Fibroblast of skin of abdomen (primary cell): ENCODE results near the gene CRHR1.

ENCODE experiments used
- DNase-seq: peaks from one replicate; pipeline ENCODE4 v3.0.0-alpha.2; 2013

The CRHR1 gene

DNA sequence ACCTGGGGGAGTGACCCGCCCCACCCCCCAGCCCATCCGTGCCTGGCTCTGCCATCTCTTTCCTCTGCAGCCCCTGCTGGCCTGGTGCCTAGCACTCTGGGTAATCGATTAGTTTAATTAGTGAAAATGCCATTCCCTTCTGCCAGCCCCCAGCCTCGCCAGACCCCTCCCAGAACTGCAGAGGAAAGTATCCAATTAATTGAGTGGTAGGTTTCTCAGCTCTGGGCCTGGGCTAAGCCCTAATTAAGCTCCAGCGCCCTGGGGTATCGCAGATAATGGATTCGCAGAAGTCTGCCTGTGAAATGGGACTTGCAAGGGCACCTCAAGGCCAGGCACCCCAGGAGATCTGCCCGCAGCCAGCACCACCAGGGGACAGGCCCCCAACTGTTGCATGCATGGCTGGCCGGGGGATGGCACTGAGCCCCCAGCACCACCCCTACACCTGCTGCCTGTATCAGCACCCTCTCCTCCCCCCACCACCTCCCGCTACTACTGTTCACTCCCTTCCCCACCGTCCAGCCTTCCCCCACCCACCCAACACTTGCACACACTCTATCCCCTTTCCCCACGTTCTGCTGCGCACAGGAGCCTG is 40.9 kb downstream of the CRHR1 start:
- DNase-seq = no peak

DNA sequence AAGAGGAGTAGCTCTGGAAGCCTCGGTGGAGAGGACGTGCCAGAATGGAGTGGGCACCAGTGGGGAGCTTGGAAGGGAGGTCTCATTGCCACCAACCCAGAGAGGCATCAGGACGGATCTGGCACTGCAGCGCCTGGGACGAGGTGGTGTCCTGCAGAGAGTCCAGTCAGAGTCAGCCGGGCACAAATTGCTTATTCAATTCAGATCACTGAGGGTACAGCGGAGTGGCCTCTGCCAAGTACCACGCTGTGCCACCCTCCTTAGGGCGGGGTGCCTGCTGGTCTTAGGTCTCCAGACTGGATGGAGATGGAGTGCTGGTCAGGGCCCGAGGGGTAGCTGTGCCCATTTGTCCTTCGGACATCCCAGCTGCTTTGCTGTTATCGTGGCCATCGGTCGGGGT is 41.7 kb downstream of the CRHR1 start:
- no peak for DNase-seq

DNA sequence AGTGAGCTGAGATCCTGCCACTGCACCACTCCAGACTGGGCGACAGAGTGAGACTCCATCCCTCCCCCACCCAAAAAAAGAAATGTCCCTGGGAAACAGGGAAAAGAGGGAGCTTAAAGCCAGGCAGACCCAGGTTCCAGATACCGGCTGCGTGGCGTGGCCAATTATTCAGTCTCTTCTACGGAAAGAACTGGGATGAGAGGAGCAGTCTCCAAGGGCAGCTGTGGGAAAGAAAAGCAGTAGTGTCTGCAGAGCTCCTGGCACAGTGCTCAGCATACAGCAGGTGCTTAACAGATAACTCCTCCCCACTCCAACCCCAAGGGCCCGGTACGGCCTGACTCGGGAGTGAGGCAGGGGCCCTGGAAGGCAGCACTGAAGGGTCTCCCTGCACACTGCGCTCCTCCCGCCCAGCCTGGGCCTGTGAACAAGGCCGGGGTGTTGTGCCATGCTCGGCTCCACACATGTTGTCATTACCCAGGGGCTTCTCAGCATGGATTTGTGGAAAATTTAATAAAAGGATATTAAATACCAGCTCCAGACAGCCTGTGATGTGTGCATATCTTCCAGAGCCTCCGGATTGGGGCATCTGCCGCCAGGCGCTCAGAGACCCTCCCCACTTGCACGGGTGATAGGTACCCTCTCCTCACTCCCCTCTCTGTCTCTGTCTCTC is 42.9 kb downstream of the CRHR1 start:
- DNase-seq = no peak

DNA sequence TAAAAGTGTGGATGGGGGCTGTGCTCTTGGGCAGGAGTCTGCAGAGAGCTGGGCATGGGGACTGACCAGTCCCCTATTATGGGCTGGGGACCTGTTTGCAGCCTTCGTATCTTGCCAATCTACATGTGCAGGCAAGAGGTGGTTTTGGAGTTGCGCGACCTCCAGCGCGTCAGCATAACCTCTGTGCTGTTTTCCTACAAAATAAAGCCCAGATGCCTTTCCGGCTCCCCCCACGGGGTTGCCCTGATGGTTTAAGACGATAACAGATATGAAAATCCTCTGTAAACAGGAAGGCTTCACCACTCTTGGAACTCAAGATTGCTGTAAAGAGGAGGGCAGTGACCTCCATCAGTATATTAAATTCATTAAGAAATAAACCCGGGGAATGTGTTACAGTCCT is 44.1 kb downstream of the CRHR1 start:
- no peak for DNase-seq

DNA sequence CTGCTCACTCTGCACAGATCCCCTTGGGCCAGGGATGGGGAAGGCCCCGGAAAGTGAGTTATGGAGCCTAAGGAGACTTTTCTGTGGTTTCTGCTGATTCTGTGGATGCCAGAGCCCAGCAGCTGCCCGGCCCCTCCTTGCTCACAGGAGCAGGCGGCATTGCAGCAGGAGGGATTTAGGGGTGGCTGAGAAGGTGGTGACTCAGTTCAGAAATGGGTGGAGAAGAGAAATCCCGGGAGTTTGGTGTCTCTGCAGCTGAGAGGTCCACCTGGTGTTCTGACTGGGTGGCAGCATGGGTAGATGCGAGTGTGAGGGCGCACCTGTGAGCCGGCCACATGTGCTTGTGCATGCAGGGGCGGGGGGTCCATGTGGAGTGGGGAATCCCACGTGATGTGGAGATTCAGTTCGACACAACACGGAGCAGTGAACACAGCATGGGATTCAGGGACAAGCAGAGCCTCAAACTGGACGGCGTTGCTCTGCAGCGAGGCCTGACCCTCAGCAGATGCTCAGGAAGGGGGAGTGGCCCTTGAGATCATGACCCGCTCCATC is 44.5 kb downstream of the CRHR1 start:
- DNase-seq = no peak

DNA sequence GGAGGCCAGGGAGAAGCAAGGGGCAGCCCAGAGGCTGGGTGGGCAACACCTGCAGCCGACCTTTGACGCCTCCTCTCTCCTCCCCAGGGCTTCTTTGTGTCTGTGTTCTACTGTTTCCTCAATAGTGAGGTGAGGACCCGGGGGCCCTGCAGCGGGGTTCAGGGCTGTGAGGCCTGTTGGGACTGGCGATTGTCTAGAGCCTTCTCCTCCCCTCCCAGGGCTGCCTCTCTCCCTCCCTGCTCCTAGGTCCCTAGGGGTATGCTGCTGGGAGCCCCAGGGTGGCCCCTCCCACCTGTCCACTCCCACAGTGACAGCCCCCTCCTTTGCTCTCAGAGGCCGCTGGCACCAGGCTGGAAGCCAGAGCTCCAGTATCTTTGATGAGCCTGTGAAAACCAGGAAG is 49.8 kb downstream of the CRHR1 start:
- no peak for DNase-seq

DNA sequence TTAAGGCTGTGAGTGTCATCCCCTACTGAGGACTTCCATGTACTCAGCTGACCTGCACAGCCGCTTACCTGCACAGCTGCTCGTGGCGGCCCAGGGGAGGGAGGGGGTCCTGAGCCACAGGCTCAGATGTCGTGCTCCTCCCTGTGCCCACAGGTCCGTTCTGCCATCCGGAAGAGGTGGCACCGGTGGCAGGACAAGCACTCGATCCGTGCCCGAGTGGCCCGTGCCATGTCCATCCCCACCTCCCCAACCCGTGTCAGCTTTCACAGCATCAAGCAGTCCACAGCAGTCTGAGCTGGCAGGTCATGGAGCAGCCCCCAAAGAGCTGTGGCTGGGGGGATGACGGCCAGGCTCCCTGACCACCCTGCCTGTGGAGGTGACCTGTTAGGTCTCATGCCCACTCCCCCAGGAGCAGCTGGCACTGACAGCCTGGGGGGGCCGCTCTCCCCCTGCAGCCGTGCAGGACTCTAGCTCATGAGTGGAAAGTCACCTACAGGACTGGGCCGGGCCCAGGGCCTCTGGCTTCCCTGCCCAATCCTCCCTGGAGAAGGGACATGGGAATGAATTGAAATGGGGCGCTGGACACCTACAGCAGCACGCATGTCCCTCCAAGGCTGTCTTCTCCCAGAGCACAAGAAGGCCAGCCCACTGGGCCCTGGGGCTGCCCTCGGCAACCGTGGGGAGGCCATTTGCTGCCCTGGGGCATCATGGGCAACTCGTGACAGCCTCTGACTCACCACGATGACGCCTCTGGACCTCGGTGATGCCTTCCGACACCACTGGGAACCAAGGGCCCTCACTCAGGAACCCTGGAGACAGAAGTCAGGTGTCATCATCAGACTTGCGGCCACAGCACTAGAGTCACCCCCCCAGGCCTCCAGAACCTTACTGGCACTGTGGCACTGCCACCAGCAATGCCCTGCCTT is 50.6 kb downstream of the CRHR1 start:
- no peak for DNase-seq

DNA sequence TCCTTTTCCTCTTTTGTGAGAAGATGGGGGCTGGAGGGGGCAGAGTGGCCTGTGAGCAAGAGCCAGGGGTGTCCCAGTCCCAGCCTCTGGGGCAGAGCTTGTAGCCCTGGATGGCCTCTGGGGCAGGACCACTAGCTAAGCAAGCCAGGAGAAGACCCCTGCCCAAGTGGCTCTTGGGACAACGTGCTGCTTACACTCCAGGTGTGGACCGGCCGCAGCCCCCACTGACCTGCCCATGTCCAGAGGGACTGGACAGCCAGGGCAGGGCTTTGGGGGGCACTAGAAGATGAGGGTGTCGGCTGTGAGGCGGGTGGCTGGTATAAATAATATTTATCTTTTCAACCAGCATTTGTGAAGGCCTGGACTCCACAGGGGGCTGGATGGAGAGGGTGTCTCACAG is 51.4 kb downstream of the CRHR1 start:
- DNase-seq = no peak

DNA sequence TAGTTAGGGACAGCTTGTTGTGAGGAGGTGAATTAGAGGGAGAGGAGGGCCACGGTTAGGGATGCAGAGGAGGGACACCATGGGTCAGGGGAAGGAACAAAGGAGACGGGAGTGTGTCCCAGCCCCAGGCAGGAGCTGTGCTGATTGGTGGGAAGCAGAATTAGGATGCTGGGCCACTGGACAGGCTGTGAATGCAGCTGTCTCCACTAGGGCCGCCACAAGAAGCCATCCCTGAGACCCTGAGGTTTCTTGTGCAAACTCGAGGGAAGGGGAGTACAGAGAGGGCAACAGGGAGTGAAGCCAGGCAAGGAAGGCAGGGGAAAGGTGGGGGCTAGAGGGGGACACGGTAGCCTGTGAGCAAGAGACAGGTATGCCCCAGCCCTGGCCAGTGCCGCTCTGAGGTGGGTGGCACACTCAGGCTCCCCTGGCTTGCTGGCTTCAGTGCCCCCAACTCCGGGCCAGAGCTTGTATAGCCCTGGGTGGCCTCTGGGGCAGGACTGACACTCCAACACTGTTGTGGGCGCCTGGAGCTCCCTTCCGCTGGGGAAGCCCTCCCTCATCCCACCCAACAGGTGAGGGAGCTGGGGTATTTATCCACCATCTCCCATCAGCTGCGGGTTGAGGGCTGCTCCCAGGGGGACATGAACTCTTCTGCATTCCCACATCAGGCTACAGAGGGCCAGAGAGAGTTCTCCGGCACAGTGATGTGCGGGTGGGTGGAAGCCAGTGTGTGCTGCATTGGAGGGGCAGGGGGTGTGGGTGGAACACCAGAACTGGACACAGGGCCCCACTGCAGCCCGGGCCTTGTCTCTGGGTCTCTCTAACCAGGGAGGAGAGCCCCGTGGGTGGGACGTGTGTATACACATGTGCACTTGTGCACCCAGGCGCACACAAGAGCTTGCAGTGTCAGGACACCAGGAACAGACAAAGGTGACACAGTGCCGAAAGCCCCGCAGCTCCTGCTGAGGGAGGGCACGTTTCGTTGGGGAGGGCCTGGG is 52.2 kb downstream of the CRHR1 start:
- DNase-seq = no peak

DNA sequence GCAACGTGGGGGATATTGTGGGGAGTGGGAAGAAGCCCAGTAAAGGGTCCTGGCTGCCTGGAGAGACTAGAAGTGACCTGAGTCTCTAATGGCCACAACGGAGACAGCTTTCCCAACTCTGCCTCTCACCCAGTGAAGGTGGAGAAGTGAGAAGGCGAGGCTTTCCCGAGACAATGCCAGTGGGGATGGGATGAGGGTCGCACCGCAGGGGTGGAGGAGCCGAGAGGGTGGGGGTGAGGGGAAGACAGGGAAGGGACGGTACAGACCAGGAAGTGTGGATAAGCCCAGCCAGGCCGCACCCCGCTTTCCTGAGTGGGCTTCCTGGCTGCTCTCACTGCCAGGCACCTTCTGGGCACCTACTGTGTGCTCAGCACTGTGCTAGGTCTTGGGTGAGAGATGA is 53.1 kb downstream of the CRHR1 start:
- no peak for DNase-seq

DNA sequence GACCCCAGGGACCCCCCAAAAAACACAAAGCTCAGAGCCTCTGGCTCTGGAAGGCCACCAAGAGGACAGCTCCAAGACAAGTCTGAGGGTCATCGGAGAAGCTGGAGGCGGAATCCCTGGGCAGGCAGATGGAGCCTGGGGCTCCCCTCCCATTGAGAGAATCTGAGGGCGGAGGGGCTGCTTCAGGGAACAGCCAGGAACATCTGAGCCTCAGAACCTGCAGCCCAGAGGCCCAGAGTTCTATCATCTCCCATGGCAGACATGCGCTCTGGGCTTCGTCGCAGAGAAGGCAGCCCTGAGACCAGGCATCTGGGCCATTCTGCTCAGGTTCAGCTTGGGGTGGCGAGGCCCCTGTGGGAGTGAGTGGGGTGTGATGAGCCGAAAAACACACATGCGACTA is 53.5 kb downstream of the CRHR1 start:
- DNase-seq = no peak

DNA sequence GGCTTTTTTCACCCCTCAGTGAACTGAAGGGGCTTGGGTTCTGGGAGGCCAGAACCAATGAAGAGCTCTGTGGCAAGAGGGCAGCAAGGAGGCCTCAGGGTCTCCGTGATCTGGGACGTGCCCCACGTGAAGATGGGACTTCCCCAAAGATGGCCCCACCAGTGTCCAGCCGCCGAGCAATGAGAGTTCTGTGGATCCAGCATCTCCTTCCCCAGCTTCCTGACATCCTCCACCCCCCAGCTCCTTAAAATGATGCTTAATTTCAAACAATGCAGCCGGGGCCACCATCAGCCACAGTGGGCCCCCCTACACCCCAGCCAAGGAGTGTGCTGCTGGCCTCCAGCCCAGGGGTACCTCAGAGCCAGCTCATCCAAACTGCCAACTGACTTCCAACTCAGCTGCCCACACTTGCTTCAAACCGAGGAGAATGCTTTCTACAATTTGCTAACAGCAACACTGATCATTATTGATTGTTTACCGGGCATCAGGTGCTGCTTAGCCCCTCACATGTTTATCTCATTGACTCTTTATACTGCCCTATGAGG is 54.7 kb downstream of the CRHR1 start:
- DNase-seq = no peak

DNA sequence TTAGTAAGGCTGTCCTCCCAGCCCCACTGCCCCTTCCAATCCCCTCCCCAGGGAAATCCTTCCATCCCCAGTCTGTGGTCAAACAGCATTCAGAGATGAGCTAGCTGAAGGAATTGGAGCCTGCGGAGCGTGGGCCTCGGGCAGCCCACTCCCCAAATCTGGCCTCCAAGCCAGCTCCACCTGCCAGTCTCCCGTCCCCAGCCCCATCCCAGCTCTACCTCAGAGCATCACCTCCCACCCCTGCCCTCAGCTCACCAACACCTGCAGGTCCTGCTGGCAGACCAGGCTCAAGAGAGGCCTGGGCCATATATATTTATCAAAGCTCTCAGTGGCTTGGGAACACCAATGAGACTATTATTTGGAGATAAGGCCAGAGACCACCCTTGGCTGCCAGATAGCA is 55.3 kb downstream of the CRHR1 start:
- DNase-seq = no peak

DNA sequence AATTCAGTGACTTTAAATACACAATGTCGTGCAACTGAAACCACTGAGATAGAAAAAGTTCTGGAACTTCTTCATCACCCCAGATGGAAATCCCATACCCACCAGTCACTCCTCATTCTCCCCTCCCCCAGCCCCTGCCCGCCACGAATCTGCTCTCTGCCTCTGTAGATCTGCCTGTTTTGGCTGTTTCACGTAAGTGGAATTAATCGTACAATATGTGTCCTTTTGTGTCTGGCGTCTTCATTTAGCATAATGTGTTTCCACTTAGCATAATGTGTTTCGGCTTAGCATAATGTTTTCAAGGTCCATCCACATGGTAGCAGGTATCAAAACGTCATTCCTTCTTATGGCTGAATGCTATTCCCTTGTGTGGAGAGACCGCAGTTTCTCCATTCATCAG is 57.1 kb downstream of the CRHR1 start:
- peak; percentile 10 for DNase-seq

DNA sequence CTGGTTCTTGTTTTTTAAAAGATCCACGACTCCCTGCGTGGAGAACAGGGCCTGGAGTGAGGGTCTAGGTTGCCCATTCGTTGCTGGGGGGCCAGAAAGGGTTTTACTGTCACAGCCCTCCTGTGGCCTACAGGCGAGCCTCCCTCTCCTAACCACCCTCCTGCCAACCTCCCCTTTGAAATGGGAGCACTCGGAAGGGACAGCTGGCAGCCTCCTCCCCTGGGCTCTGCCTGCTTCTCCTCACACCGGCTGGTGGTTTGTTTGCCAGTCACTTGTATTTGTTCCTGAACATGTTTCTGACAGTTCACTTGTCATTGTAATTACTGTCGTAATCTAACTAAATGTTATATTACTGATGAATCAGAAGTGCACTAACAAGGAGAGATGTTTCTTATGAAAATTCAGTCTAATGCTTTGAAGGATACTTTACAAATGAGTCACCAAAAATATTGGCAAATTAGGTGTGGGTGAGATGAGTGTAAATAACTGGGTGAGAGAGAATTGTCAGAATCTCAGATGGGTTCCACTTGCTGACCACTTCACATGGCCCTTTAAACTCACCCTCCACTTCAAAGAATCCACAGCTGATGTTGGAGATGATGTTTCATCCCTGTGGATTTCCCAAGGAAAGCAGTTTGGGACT is 57.9 kb downstream of the CRHR1 start:
- DNase-seq = no peak

DNA sequence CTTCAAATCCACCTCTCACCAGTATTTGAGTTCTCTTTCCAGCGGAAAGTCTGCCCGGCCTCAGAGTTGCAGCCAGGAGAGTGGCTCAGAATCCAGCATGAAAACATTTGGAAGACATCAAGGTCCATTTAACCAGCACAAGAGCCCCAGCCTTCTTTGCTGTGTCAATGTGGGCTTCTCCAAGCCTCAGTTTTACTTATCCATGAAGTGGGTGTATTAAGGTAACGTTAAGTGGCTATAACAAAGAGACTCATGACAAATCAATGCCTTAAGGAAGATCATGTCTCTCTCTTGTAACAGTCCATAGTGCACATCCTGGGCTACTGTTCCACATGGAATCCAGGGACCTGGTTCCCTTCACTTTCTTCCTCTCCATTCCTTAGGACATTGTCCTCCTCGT is 59.6 kb downstream of the CRHR1 start:
- no peak for DNase-seq

DNA sequence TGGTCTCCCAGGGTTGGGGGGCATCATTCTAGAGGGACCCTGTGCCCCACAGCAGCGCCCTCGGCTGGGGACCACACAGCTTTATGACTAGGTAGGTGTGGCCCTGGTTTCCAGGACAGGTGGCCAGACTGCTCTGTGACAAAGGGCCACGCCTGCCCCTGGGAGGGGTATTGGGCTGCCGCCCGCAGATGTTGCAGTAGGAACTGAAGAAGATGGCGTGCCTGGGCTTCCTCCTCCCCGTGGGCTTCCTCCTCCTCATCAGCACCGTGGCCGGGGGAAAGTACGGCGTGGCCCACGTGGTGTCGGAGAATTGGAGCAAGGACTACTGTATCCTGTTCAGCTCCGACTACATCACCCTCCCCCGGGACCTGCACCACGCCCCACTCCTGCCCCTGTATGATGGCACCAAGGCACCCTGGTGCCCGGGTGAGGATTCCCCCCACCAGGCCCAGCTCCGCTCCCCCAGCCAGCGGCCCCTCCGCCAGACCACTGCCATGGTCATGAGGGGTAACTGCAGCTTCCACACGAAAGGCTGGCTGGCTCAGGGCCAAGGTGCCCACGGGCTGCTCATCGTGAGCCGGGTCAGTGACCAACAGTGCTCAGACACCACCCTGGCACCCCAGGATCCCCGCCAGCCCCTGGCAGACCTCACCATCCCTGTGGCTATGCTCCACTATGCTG is 60.7 kb downstream of the CRHR1 start, which contains the start of gene SPPL2C:
SPPL2C (plus strand) TSS at position 187 of the 681 bp plus-strand sequence; CDS start at position 213, 26 bp downstream.
- DNase-seq = no peak

DNA sequence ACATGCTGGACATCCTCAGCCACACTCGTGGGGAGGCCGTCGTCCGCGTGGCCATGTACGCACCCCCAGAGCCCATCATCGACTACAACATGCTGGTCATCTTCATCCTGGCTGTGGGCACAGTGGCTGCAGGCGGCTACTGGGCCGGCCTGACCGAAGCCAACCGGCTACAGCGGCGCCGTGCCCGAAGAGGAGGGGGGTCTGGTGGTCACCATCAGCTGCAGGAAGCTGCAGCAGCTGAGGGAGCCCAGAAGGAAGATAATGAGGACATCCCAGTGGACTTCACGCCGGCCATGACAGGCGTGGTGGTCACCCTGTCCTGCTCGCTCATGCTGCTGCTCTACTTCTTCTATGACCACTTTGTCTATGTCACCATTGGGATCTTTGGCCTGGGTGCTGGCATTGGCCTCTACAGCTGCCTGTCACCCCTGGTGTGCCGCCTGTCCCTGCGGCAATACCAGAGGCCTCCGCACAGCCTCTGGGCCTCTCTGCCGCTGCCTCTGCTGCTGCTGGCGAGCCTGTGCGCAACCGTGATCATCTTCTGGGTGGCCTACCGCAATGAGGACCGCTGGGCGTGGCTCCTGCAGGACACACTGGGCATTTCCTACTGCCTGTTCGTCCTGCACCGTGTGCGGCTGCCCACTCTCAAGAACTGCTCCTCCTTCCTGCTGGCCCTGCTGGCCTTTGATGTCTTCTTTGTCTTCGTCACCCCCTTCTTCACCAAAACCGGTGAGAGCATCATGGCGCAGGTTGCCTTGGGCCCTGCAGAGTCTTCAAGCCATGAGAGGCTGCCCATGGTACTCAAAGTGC is 61.5 kb downstream of the CRHR1 start:
- DNase-seq = no peak

DNA sequence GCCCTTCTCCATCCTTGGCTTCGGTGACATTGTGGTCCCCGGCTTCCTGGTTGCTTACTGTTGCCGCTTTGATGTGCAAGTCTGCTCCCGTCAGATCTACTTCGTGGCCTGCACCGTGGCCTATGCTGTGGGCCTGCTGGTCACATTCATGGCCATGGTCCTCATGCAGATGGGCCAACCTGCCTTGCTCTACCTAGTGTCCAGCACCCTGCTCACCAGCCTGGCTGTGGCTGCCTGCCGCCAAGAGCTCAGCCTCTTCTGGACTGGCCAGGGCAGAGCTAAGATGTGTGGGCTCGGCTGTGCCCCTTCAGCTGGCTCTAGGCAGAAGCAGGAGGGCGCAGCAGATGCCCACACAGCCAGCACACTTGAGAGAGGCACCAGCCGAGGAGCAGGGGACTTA is 62.1 kb downstream of the CRHR1 start:
- no peak for DNase-seq

DNA sequence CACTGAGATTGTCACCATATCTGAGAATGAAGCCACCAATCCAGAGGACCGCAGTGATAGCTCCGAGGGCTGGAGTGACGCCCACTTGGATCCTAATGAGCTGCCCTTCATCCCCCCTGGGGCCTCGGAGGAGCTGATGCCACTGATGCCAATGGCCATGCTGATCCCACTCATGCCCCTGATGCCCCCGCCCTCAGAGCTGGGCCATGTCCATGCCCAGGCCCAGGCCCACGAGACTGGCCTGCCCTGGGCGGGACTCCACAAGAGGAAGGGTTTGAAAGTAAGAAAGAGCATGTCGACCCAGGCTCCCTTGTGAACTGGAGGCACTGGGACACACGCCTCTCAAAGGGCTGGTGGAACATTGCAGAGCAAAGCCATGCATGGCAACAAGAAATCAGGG is 62.5 kb downstream of the CRHR1 start:
- no peak for DNase-seq
